Esophagus (tissue), 2 donors: Measurements from ENCODE around the gene PREX1. TPM values are rescaled to one million over a fixed set of nuclear protein-coding genes. Genes with fewer than 3 reads are reported as not detected.
"Not testable (repeated sequence)": the region's sequence is repeated elsewhere in the genome, so short reads cannot be mapped to it uniquely, and the experiment has no call there.

Source experiments
- H3K27ac ChIP-seq, 2 donors: one replicate each; pipeline ENCODE4 v1.5.1; 2013; ENCODE audit warnings: low read depth in 2 of 2, mild to moderate bottlenecking in 2 of 2, inconsistent platforms in 1 of 2, low read length in 1 of 2, moderate library complexity in 1 of 2
- H3K27me3 ChIP-seq, 2 donors: one replicate each; pipeline ENCODE4 v1.6.1; 2013; ENCODE audit warnings: low read length in 2 of 2, control low read depth in 1 of 2, mild to moderate bottlenecking in 1 of 2; ENCODE audit not compliant: insufficient read depth in 2 of 2, control insufficient read depth in 1 of 2
- H3K36me3 ChIP-seq, 2 donors: one replicate each; pipeline ENCODE4 v1.6.1; 2013; ENCODE audit warnings: low read length in 1 of 2; ENCODE audit not compliant: control insufficient read depth in 2 of 2, insufficient read depth in 2 of 2
- H3K4me1 ChIP-seq, 2 donors: one replicate each; pipeline ENCODE4 v1.6.1; 2013; ENCODE audit warnings: low read length in 1 of 2; ENCODE audit not compliant: control insufficient read depth in 2 of 2, insufficient read depth in 2 of 2
- H3K4me3 ChIP-seq, 2 donors: one replicate each; pipeline ENCODE4 v1.5.1; 2013; ENCODE audit warnings: low read length in 2 of 2, mild to moderate bottlenecking in 2 of 2, low read depth in 1 of 2, moderate library complexity in 1 of 2
- H3K9me3 ChIP-seq, 2 donors: one replicate each; pipeline ENCODE4 v1.6.1; 2013; ENCODE audit warnings: mild to moderate bottlenecking in 2 of 2, low read depth in 1 of 2, low read length in 1 of 2, moderate library complexity in 1 of 2; ENCODE audit not compliant: control insufficient read depth in 2 of 2, insufficient read depth in 1 of 2
- WGBS, 2 donors: extraction: QIAGEN DNeasy Blood & Tissue Kit; methylation state at CpG; one replicate each; pipeline ENCODE4 v1.1.7; 2013; 5-methylcytosine and 5-hydroxymethylcytosine counted together
- polyA plus RNA-seq, 2 donors: library from polyadenylated mRNA; stranded (reverse); fragments of 200-250 nt; gene quantifications; one replicate each; pipeline ENCODE4 v1.2.3, GENCODE V29; 2013
- donor health status: healthy with polysubstance abuse.
- donor health status: Bipolar disorder and iron deficiency.

PREX1 gene
- polyA plus RNA-seq, 2 donors, result 2.5 to 3.0 TPM

DNA sequence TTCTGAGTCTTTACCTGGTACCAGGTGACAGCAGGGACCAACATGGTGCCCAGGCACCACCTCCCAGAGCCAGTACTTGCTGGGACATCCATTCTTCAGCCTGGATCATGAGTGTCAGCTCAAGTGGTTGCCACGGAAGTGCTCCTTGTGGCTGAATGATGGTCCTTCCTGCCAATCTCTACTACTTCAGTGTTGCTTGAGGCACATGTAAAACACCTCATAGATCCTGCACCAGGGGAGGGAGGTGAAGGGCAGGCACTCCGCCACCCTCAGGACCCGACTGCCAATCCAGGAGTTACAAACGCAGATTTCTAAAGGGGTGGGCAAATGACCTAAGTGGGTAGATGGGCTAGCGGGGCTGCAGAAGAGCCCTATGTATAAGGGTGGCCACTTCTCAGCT is 226.0 kb downstream of the PREX1 start:
- H3K9me3 ChIP-seq, result no peaks in the 10 kb centered on the region
- peaks cover 0 to 5% of the 10 kb centered on the region in 2 donors for H3K27me3 ChIP-seq
- H3K4me1 ChIP-seq, result no peaks in the 10 kb centered on the region
- H3K27ac ChIP-seq, result no peak overlapping the region
- H3K4me3 ChIP-seq, result no peak overlapping the region
- WGBS, 2 donors, result 87 to 89% methylated on average over 5 of the region's 5 CpGs
- no peaks in the 10 kb centered on the region for H3K36me3 ChIP-seq

DNA sequence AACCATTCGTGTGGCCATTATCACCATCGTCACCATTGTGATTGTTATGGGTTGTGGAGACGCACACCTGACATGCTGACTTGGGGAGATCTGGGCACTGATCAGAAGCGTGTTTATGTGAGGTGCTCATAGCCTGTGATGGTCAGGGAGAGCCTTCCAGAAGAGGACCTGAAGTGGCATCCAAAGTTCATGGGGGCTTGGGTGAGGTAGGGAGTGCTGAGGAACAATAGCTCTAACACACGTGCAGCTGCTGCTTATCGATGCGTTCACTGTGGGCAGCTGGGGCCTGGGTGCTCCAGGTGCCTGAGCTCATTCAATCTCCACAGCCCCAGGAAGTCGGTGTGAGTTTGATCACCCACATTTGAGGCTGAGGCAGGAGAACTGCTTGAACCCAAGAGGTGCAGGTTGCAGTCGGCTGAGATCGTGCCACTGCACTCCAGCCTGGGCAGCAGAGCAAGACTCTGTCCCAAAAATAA is 227.3 kb downstream of the PREX1 start:
- Histone ChIP-seq H3K4me1 (no peaks in the 10 kb centered on the region), H3K9me3 (no peaks in the 10 kb centered on the region), H3K4me3 (no peak overlapping the region), H3K27me3 (peaks cover 0 to 2% of the 10 kb centered on the region in 2 donors), H3K36me3 (no peaks in the 10 kb centered on the region), H3K27ac (no peak overlapping the region)
- 88% methylated on average over 10 of the region's 10 CpGs for WGBS, 2 donors

GRCh38 chr20:48599748-48600469 is 227.9 kb downstream of the PREX1 start:
- WGBS, 2 donors, result 84 to 87% methylated on average over 10 to 11 of the region's 11 CpGs
- Histone ChIP-seq H3K4me3 (no peak overlapping the region), H3K36me3 (no peaks in the 10 kb centered on the region), H3K4me1 (no peaks in the 10 kb centered on the region), H3K9me3 (no peaks in the 10 kb centered on the region), H3K27ac (no peak overlapping the region), H3K27me3 (no peaks in the 10 kb centered on the region)

DNA sequence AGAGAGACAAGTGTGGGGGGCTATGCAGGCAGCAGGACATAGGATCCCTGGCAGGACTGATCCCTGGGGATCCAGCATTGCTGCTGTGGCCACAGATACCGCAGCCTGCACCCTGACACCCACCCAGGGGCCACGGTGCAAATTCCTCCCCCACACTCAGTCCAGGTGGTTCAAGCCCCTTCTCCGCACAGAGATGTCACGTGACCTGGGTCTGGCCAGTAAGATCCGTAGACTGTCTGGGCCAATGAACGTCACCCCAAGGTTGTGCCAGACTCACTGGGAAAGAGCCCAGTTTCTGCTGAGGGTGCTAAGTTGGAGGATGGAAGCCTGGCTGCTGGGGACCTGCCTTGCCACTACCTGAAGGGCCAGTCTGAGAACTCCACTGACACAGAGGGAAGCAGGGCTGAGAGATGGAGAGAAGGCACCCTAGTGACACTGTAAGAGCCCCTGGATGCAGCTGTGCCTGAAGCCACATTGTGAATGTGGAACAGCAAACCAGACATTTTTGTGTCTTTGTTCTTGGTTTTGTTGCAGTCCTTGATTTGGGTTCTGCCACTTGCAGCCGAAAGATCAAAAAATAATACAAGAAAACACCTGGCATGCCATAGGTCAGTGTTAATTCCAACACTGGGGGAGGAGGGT is 228.6 kb downstream of the PREX1 start:
- no peaks in the 10 kb centered on the region for H3K27me3 ChIP-seq
- H3K36me3 ChIP-seq, result no peaks in the 10 kb centered on the region
- no peak overlapping the region for H3K4me3 ChIP-seq
- H3K9me3 ChIP-seq, result no peaks in the 10 kb centered on the region
- no peaks in the 10 kb centered on the region for H3K4me1 ChIP-seq
- no peak overlapping the region for H3K27ac ChIP-seq
- 79 to 81% methylated on average over 7 of the region's 7 CpGs for WGBS, 2 donors

DNA sequence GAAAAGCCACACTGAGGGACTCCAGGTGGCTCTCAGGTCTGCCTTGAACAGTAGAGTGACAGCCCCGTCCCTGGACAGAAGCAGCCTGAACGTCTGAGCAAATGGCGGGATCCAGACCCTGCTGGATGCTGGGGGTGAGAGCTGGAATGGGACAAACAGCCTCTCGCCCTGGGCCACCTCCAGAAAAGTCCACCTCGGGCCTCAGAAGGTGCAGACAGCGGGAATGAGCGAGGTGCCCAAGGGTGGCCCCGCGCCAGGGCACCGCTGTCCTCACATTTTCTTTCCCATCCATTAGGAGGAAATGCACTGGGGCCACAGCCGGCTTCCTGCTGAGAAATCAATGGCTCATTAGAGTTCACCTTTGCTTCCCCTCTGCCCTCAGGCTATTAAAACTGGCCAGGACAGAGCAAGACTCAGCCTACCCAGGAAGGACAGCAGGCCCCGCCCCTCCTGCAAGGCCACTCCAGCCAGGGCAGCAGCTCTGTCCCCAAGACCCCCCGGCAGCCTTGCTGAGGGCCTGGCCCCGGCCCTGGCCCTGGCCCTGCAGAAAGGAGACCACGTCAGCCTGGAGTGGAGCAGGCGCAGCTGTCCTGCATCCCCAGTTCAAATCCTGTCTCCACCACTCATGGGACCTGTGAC is 229.4 kb downstream of the PREX1 start:
- WGBS, 2 donors, result 63 to 73% methylated on average over 16 of the region's 16 CpGs
- H3K4me3 ChIP-seq, H3K4me1 ChIP-seq: not testable (repeated sequence)

DNA sequence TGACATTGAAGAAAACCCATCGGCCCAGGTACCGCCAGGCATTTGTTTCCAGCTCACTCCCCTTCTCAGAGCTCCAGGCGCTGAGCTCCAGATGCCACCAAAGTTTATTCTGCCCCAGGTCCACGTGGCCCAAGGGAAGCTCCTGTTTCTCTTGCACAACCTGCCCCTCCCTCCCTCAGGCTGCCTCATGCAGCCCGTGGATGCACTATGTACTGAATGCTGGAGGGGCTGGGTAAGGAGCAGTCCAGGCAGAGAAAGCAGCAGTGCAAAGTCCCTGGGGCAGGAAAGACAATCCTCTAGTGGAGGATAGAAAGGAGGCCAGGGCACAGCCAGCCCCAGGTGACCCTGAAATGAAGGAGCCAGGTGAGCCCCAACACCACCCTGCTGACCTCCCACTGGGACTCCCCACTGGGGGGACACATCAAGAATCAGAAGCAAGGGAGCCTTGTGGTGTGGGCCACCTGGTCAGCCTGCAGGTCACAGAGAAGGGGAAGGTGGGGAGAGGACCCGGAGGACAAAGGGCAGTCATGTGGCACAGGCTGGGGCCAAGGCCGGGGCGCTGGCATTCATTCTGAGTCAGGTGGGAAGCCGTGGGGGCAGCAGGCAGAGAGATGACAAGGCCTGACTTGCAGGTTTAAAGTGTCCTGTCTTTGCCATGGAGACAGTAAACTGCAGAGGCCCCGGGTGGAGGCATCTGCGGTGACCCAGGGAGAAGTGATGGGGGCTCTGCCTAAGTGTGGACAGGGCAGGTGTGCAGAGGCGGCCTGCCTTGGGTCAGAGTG is 230.1 kb downstream of the PREX1 start:
- H3K4me1 ChIP-seq, result no peaks in the 10 kb centered on the region
- no peak overlapping the region for H3K4me3 ChIP-seq
- no peaks in the 10 kb centered on the region for H3K9me3 ChIP-seq
- H3K36me3 ChIP-seq, result no peaks in the 10 kb centered on the region
- H3K27me3 ChIP-seq, result no peaks in the 10 kb centered on the region
- WGBS, 2 donors, result 67 to 69% methylated on average over 12 of the region's 12 CpGs
- H3K27ac ChIP-seq, result no peak overlapping the region

More for the DNA sequence above, 229.4 kb downstream of the PREX1 start:
- H3K27me3 ChIP-seq, H3K27ac ChIP-seq, H3K9me3 ChIP-seq, H3K36me3 ChIP-seq: not testable (repeated sequence)

DNA sequence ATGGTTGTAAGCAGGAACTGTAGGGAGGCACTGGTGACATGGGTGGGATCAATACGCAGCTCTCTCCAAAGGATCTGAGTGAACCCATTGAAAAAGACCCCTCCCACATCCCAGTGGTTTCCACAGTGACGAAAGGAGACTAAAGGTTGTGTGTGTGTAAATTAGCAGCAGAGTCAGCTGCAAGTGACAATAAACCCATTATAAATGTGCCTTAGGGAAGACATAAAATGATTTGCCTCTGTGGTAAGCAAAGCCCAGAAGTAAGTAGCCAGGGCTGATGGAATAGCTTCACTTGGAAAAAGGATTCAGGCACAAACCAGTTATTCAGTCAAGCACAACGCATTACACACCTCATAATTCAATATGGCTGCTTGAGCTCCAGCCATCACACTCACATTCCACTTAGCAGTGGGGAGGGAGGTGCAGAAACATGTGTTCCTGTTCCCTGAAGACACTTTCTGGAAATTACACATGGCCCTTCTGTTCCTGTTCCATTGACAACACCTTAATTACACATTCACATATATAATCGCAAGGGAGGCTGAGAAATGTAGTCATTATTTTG is 231.4 kb downstream of the PREX1 start:
- 79 to 85% methylated on average over 4 of the region's 4 CpGs for WGBS, 2 donors
- Histone ChIP-seq H3K9me3 (no peaks in the 10 kb centered on the region), H3K36me3 (no peaks in the 10 kb centered on the region), H3K27me3 (no peaks in the 10 kb centered on the region), H3K27ac (no peak overlapping the region), H3K4me3 (no peak overlapping the region), H3K4me1 (no peaks in the 10 kb centered on the region)

GRCh38 chr20:48595495-48596333 is 232.1 kb downstream of the PREX1 start:
- no peak overlapping the region for H3K4me3 ChIP-seq
- H3K9me3 ChIP-seq, result no peaks in the 10 kb centered on the region
- no peaks in the 10 kb centered on the region for H3K27me3 ChIP-seq
- no peaks in the 10 kb centered on the region for H3K4me1 ChIP-seq
- 62 to 68% methylated on average over 10 of the region's 10 CpGs for WGBS, 2 donors
- no peak overlapping the region for H3K27ac ChIP-seq
- H3K36me3 ChIP-seq, result no peaks in the 10 kb centered on the region
